ENCODE results near the gene NRARP. TPM values are rescaled to one million over a fixed set of nuclear protein-coding genes. Genes with fewer than 3 reads are reported as not detected.
A peak's percentile ranks its signal among the peaks of the same experiment; 100 is the strongest.

Gene NRARP
- total and polyA plus RNA-seq, 4 donors, result 0.48 to 1.3 (median 0.93) TPM; not detected in 1

DNA sequence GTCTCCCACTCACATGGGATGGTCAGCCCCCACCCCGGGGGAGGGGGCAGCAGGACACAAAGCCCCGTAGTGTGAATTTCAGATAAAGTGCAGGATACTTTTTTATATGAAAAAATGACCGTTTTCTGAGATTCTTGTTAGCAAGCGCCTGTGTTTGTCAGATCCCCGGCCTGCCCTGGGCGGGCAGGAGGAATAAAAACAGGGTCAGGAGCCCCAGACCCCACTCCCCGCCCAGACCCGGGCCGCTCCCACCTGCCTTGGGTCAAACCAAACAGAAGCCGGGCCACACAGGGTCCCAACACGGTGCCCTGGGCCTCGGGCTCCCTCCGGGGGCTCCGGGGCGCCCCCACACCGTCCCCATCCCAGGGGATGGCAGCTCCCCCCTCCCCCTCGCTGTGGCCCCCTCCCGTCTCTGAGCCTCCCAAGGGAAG is 13.5 kb upstream of the NRARP start:
- Histone ChIP-seq H3K9me3 (ENCODE audit: control insufficient read depth in 4 of 4, low read length in 3 of 4) (no peaks in the 10 kb centered on the region), H3K9ac (ENCODE audit: low read depth in 1 of 2, low read length in 2 of 2) (no peak overlapping the region), H3K4me1 (ENCODE audit: control insufficient read depth in 4 of 4, insufficient read depth in 4 of 4, low read length in 3 of 4) (peaks cover 3 to 11% (median 6%) of the 10 kb centered on the region in 4 donors), H3K36me3 (ENCODE audit: control insufficient read depth in 4 of 4, insufficient read depth in 3 of 4, low read depth in 1 of 4, low read length in 3 of 4) (no peaks in the 10 kb centered on the region), H3K4me3 (ENCODE audit: low read depth in 1 of 3, low read length in 3 of 3) (peak overlapping the region in 1 of 3 donors; percentile 32), H3K27ac (ENCODE audit: low read depth in 1 of 2, low read length in 2 of 2) (no peak overlapping the region), H3K27me3 (ENCODE audit: control insufficient read depth in 4 of 4, insufficient read depth in 4 of 4, low read length in 3 of 4) (no peaks in the 10 kb centered on the region)
- 38% methylated on average over 18 of the region's 18 CpGs for WGBS
- TF ChIP-seq, protein P1, sequence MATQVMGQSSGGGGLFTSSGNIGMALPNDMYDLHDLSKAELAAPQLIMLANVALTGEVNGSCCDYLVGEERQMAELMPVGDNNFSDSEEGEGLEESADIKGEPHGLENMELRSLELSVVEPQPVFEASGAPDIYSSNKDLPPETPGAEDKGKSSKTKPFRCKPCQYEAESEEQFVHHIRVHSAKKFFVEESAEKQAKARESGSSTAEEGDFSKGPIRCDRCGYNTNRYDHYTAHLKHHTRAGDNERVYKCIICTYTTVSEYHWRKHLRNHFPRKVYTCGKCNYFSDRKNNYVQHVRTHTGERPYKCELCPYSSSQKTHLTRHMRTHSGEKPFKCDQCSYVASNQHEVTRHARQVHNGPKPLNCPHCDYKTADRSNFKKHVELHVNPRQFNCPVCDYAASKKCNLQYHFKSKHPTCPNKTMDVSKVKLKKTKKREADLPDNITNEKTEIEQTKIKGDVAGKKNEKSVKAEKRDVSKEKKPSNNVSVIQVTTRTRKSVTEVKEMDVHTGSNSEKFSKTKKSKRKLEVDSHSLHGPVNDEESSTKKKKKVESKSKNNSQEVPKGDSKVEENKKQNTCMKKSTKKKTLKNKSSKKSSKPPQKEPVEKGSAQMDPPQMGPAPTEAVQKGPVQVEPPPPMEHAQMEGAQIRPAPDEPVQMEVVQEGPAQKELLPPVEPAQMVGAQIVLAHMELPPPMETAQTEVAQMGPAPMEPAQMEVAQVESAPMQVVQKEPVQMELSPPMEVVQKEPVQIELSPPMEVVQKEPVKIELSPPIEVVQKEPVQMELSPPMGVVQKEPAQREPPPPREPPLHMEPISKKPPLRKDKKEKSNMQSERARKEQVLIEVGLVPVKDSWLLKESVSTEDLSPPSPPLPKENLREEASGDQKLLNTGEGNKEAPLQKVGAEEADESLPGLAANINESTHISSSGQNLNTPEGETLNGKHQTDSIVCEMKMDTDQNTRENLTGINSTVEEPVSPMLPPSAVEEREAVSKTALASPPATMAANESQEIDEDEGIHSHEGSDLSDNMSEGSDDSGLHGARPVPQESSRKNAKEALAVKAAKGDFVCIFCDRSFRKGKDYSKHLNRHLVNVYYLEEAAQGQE (IDR thresholded peaks at IDR 0.05), result no peak
- TF ChIP-seq JUND (IDR thresholded peaks at IDR 0.05), result no peak
- no peak for TF ChIP-seq YY1 (IDR thresholded peaks at IDR 0.05)
- TF ChIP-seq SP1 (IDR thresholded peaks at IDR 0.05), result no peak
- TF ChIP-seq RXRA (IDR thresholded peaks at IDR 0.05), result no peak
- TF ChIP-seq HNF4G (IDR thresholded peaks at IDR 0.05), result no peak
- TF ChIP-seq, protein P2, sequence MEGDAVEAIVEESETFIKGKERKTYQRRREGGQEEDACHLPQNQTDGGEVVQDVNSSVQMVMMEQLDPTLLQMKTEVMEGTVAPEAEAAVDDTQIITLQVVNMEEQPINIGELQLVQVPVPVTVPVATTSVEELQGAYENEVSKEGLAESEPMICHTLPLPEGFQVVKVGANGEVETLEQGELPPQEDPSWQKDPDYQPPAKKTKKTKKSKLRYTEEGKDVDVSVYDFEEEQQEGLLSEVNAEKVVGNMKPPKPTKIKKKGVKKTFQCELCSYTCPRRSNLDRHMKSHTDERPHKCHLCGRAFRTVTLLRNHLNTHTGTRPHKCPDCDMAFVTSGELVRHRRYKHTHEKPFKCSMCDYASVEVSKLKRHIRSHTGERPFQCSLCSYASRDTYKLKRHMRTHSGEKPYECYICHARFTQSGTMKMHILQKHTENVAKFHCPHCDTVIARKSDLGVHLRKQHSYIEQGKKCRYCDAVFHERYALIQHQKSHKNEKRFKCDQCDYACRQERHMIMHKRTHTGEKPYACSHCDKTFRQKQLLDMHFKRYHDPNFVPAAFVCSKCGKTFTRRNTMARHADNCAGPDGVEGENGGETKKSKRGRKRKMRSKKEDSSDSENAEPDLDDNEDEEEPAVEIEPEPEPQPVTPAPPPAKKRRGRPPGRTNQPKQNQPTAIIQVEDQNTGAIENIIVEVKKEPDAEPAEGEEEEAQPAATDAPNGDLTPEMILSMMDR (IDR thresholded peaks at IDR 0.05; ENCODE audit: low read depth, low read length, missing input control), result no peak
- DNase-seq (ENCODE audit: low spot score), result peak; percentile 30

DNA sequence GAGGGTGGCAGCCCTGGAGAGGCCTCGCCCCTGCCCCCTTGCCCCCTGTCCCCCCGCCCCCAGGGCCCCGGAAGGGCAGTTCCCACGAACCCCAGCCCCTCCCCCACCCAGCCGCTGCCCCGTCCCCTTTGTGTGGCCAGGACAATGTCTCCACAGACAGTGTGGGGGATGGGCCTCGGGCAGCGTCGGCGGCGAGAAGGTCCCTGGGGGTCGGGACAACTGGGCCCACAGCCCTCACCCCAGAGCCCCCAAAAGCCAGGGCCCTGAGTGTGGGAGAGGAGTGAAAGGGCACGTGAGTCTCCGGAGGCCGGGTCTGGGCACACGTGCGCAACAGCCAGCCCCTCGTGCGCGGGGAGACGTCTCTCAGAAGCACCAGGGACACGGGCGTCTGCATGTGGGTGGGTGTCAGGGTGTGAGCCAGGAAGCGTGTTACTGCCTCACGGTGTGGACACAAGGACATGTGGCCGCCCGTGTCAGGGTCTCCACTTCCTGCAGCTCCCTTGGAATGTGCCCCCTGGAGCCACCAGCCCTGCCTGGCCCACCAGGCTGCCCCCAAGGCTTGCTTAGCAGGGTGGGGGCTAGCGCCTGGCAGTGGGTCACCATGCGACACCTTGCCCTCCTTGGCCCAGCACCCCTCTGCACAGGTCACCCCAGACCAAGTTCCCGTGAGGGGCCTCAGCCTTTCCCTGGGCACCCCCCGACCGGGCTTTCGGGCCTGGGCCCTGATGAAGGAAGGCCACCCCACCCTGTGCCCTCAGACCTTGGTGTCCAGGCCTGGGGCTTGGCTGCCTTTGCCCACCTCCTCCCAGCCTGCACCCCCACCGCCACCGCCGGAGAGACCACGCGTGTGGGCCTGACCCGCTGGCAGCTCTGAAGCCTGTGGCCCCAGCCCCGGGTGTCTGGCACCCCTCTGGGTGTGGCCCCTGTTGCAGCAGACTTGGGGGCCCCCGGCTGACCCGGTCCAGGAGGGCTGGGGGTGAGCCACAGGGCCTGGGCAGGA is 12.8 kb upstream of the NRARP start:
- Histone ChIP-seq H3K27ac (ENCODE audit: low read depth in 1 of 2, low read length in 2 of 2) (no peak overlapping the region), H3K36me3 (ENCODE audit: control insufficient read depth in 4 of 4, insufficient read depth in 3 of 4, low read depth in 1 of 4, low read length in 3 of 4) (no peaks in the 10 kb centered on the region), H3K27me3 (ENCODE audit: control insufficient read depth in 4 of 4, insufficient read depth in 4 of 4, low read length in 3 of 4) (no peaks in the 10 kb centered on the region), H3K4me3 (ENCODE audit: low read depth in 1 of 3, low read length in 3 of 3) (no peak overlapping the region), H3K9me3 (ENCODE audit: control insufficient read depth in 4 of 4, low read length in 3 of 4) (no peaks in the 10 kb centered on the region), H3K4me1 (ENCODE audit: control insufficient read depth in 4 of 4, insufficient read depth in 4 of 4, low read length in 3 of 4) (peaks cover 3 to 9% (median 5%) of the 10 kb centered on the region in 4 donors), H3K9ac (ENCODE audit: low read depth in 1 of 2, low read length in 2 of 2) (no peak overlapping the region)
- DNase-seq (ENCODE audit: low spot score), result peak; percentile 32
- 74% methylated on average over 42 of the region's 42 CpGs for WGBS
- TF ChIP-seq, protein P3, sequence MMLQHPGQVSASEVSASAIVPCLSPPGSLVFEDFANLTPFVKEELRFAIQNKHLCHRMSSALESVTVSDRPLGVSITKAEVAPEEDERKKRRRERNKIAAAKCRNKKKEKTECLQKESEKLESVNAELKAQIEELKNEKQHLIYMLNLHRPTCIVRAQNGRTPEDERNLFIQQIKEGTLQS (IDR thresholded peaks at IDR 0.05), result no peak

DNA sequence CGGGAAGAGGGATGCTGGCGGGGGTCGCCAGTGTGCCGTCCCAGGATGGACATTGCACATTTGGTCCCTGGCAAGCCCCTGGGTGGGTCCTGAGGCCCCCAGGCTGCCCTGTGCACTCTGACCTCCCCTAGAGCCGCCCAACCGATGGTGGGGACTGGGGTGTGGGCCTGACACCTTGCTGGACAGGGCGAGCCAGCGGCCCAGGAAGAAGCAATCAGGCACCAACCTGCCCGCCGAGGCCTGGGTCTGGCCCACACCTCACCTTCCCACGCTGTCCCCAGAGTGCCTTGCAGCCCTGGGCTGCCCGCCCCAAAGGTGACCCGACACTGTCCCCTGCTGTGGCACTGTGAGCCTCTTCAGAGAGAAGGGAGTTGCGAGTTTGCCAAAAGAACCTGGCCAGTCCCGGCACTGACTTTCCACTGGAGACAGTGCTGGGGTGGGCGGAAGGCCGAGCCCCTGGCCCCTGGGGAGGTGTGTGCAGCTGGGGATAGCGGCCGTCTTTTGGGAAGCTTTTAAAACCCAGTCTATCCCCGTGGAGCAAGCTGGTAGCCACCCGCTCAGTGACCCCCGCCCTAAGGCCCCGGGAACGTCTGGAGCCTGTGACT is 12.0 kb upstream of the NRARP start:
- no peak overlapping the region for H3K27ac ChIP-seq (ENCODE audit: low read depth in 1 of 2, low read length in 2 of 2)
- no peak for TF ChIP-seq RAD21 (IDR thresholded peaks at IDR 0.05)
- TF ChIP-seq HNF4G (IDR thresholded peaks at IDR 0.05), result no peak
- TF ChIP-seq RXRA (IDR thresholded peaks at IDR 0.05), result no peak
- TF ChIP-seq, protein P3 (IDR thresholded peaks at IDR 0.05), result no peak
- TF ChIP-seq, protein P4, sequence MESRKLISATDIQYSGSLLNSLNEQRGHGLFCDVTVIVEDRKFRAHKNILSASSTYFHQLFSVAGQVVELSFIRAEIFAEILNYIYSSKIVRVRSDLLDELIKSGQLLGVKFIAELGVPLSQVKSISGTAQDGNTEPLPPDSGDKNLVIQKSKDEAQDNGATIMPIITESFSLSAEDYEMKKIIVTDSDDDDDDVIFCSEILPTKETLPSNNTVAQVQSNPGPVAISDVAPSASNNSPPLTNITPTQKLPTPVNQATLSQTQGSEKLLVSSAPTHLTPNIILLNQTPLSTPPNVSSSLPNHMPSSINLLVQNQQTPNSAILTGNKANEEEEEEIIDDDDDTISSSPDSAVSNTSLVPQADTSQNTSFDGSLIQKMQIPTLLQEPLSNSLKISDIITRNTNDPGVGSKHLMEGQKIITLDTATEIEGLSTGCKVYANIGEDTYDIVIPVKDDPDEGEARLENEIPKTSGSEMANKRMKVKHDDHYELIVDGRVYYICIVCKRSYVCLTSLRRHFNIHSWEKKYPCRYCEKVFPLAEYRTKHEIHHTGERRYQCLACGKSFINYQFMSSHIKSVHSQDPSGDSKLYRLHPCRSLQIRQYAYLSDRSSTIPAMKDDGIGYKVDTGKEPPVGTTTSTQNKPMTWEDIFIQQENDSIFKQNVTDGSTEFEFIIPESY (IDR thresholded peaks at IDR 0.05), result no peak
- TF ChIP-seq TAF1 (conservative IDR thresholded peaks at IDR 0.05), result no peak
- TF ChIP-seq NR2F2 (IDR thresholded peaks at IDR 0.05), result no peak
- no peak for TF ChIP-seq YY1 (IDR thresholded peaks at IDR 0.05)
- TF ChIP-seq FOXA1 (IDR thresholded peaks at IDR 0.05), result no peak

More for the DNA sequence above, 12.0 kb upstream of the NRARP start:
- H3K36me3 ChIP-seq (ENCODE audit: control insufficient read depth in 4 of 4, insufficient read depth in 3 of 4, low read depth in 1 of 4, low read length in 3 of 4), result no peaks in the 10 kb centered on the region
- no peak overlapping the region for H3K4me3 ChIP-seq (ENCODE audit: low read depth in 1 of 3, low read length in 3 of 3)
- H3K27me3 ChIP-seq (ENCODE audit: control insufficient read depth in 4 of 4, insufficient read depth in 4 of 4, low read length in 3 of 4), result no peaks in the 10 kb centered on the region
- peaks cover 3 to 9% (median 5%) of the 10 kb centered on the region in 4 donors for H3K4me1 ChIP-seq (ENCODE audit: control insufficient read depth in 4 of 4, insufficient read depth in 4 of 4, low read length in 3 of 4)
- 81% methylated on average over 24 of the region's 24 CpGs for WGBS
- no peak overlapping the region for H3K9ac ChIP-seq (ENCODE audit: low read depth in 1 of 2, low read length in 2 of 2)
- H3K9me3 ChIP-seq (ENCODE audit: control insufficient read depth in 4 of 4, low read length in 3 of 4), result no peaks in the 10 kb centered on the region
- no peak for DNase-seq (ENCODE audit: low spot score)

All from liver (tissue), 9 donors.